ENCODE results near the gene MACROD1. TPM values are rescaled to one million over a fixed set of nuclear protein-coding genes. Genes with fewer than 3 reads are reported as not detected.

Gene MACROD1
- total and polyA plus RNA-seq, 2 of the 13 experiments (the other 11 are each of a cell fraction or from before 2014, with no cell fraction given): 23.1 to 34.5 TPM

DNA sequence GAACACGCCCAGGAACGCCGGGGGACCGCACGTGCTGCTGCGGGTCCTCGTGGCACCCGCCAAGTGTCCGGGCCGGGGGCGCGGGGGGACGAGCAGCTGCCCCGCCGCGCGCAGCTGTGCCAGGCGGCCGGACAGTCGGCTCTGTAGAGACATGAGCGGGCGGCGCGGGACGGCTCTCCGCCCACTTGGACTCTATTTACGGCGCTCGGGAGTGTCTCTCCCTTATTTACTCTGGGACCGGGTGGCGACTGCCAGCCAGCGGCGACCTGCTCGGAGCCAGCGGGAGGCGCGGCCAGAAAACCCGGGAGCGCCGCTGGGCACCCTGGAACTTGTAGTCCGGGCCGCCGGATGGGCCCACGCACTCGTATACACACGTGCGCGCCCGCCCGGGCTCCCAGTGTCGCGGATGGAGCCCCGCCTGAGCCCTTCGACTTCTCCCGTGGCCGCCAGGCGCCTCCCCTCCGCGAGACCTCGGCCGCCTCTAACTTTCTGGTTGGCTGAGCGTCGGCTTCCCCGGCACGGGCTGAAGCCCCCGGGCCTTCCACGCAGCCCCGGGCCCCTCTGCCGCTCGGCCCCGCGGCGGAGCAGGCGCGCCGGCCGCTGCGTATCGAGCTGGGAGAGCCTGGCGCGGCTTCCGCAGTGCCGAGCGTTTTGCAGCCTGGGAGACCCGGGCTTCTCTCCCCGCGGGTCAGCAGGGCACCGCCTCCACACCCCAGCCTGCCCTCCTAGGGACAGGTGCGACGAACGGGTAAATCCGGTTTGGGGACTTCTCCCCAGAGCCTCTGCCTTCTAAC is at the start of gene MACROD1 (continued):
- TF ChIP-seq, protein P1, sequence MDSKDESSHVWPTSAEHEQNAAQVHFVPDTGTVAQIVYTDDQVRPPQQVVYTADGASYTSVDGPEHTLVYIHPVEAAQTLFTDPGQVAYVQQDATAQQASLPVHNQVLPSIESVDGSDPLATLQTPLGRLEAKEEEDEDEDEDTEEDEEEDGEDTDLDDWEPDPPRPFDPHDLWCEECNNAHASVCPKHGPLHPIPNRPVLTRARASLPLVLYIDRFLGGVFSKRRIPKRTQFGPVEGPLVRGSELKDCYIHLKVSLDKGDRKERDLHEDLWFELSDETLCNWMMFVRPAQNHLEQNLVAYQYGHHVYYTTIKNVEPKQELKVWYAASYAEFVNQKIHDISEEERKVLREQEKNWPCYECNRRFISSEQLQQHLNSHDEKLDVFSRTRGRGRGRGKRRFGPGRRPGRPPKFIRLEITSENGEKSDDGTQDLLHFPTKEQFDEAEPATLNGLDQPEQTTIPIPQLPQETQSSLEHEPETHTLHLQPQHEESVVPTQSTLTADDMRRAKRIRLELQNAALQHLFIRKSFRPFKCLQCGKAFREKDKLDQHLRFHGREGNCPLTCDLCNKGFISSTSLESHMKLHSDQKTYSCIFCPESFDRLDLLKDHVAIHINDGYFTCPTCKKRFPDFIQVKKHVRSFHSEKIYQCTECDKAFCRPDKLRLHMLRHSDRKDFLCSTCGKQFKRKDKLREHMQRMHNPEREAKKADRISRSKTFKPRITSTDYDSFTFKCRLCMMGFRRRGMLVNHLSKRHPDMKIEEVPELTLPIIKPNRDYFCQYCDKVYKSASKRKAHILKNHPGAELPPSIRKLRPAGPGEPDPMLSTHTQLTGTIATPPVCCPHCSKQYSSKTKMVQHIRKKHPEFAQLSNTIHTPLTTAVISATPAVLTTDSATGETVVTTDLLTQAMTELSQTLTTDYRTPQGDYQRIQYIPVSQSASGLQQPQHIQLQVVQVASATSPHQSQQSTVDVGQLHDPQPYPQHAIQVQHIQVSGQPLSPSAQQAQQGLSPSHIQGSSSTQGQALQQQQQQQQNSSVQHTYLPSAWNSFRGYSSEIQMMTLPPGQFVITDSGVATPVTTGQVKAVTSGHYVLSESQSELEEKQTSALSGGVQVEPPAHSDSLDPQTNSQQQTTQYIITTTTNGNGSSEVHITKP (CRISPR knock-in tag; IDR thresholded peaks at IDR 0.05; ENCODE audit: low read depth): peak; percentile 33; the same call in 1 of the 2 replicates
- TF ChIP-seq, protein P2, sequence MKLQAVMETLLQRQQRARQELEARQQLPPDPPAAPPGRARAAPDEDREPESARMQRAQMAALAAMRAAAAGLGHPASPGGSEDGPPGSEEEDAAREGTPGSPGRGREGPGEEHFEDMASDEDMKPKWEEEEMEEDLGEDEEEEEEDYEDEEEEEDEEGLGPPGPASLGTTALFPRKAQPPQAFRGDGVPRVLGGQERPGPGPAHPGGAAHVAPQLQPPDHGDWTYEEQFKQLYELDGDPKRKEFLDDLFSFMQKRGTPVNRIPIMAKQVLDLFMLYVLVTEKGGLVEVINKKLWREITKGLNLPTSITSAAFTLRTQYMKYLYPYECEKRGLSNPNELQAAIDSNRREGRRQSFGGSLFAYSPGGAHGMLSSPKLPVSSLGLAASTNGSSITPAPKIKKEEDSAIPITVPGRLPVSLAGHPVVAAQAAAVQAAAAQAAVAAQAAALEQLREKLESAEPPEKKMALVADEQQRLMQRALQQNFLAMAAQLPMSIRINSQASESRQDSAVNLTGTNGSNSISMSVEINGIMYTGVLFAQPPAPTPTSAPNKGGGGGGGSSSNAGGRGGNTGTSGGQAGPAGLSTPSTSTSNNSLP (IDR thresholded peaks at IDR 0.05; ENCODE audit: low read depth, low read length): no peak
- TF ChIP-seq ZNF747 (CRISPR knock-in tag; IDR thresholded peaks at IDR 0.05; ENCODE audit: borderline replicate concordance): peak; percentile 50; the same call in 1 of the 2 replicates
- TF ChIP-seq MEIS1 (CRISPR knock-in tag; IDR thresholded peaks at IDR 0.05; ENCODE audit: borderline replicate concordance): no peak; the same call in 1 of the 2 replicates
- TF ChIP-seq, protein P3, sequence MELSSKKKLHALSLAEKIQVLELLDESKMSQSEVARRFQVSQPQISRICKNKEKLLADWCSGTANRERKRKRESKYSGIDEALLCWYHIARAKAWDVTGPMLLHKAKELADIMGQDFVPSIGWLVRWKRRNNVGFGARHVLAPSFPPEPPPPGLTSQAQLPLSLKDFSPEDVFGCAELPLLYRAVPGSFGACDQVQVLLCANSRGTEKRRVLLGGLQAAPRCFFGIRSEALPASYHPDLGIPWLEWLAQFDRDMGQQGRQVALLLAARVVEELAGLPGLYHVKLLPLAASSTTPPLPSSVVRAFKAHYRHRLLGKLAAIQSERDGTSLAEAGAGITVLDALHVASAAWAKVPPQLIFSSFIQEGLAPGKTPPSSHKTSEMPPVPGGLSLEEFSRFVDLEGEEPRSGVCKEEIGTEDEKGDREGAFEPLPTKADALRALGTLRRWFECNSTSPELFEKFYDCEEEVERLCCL (CRISPR knock-in tag; IDR thresholded peaks at IDR 0.05; ENCODE audit: borderline replicate concordance): no peak
- TF ChIP-seq BORCS8-MEF2B (CRISPR knock-in tag; IDR thresholded peaks at IDR 0.05): peak; percentile 32
- TF ChIP-seq NONO (IDR thresholded peaks at IDR 0.05): no peak
- TF ChIP-seq NONO (CRISPR knock-in tag; conservative IDR thresholded peaks at IDR 0.05): no peak
- peak; percentile 80; the same call in 1 of the 2 replicates for TF ChIP-seq ZNF607 (CRISPR knock-in tag; IDR thresholded peaks at IDR 0.05; ENCODE audit: borderline replicate concordance)
- peak; percentile 74; the same call in 1 of the 2 replicates for TF ChIP-seq NKX3-1 (CRISPR knock-in tag; IDR thresholded peaks at IDR 0.05)
- TF ChIP-seq ZEB1 (IDR thresholded peaks at IDR 0.05; ENCODE audit: insufficient replicate concordance, low read depth): no peak
- no peak for TF ChIP-seq CENPX (CRISPR knock-in tag; IDR thresholded peaks at IDR 0.05)
- no peak for TF ChIP-seq ZNF720 (CRISPR knock-in tag; IDR thresholded peaks at IDR 0.05)
- no peak for TF ChIP-seq KAT7 (CRISPR knock-in tag; IDR thresholded peaks at IDR 0.05; ENCODE audit: borderline replicate concordance)
- TF ChIP-seq, protein P4, sequence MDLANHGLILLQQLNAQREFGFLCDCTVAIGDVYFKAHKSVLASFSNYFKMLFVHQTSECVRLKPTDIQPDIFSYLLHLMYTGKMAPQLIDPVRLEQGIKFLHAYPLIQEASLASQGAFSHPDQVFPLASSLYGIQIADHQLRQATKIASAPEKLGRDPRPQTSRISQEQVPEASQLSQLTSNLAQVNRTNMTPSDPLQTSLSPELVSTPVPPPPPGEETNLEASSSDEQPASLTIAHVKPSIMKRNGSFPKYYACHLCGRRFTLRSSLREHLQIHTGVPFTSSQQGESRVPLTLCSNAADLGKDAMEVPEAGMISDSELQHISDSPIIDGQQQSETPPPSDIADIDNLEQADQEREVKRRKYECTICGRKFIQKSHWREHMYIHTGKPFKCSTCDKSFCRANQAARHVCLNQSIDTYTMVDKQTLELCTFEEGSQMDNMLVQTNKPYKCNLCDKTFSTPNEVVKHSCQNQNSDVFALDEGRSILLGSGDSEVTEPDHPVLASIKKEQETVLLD (CRISPR knock-in tag; IDR thresholded peaks at IDR 0.05; ENCODE audit: low read depth): peak; percentile 71; the same call in 1 of the 2 replicates

All from HepG2 (cell line).